Heart right ventricle (tissue), 16 donors: ENCODE measurements around the gene WDFY4. TPM values are rescaled to one million over a fixed set of nuclear protein-coding genes. Genes with fewer than 3 reads are reported as not detected.
A peak's percentile ranks its signal among the peaks of the same experiment; 100 is the strongest.

Experiments used
- ATAC-seq, 8 donors: fragments of 200-7000 bp; cut with Tn5 transposase; one replicate each; pipeline ENCODE4 v1.9.1; 2020; ENCODE audit warnings: mild to moderate bottlenecking in 8 of 8, moderate library complexity in 8 of 8, moderate number of reproducible peaks in 1 of 8
- DNase-seq, 2 donors: peaks; one replicate each; pipeline ENCODE4 v3.0.0-alpha.2; 2020
- H3K27ac ChIP-seq, 10 donors: fragments of 200-600 bp; sonication (generic) in 2 of 10; one replicate each; pipeline versions ENCODE4 v1.5.0 to v1.8.0; 2020 to 2022; ENCODE audit warnings: mild to moderate bottlenecking in 3 of 10
- H3K27me3 ChIP-seq, 7 donors: fragments of 200-600 bp; one replicate each; pipeline ENCODE4 v1.8.0; 2021 to 2022; ENCODE audit warnings: mild to moderate bottlenecking in 2 of 7
- H3K36me3 ChIP-seq, 9 donors: fragments of 200-600 bp; sonication (generic) in 1 of 9; one replicate each; pipeline versions ENCODE4 v1.5.0 to v1.8.0; 2020 to 2022; ENCODE audit warnings: mild to moderate bottlenecking in 2 of 9
- H3K4me1 ChIP-seq, 9 donors: fragments of 200-600 bp; sonication (generic) in 1 of 9; one replicate each; pipeline versions ENCODE4 v1.5.0 to v1.8.0; 2020 to 2022; ENCODE audit warnings: mild to moderate bottlenecking in 4 of 9
- H3K4me3 ChIP-seq, 10 donors: fragments of 200-600 bp; sonication (generic) in 2 of 10; one replicate each; pipeline versions ENCODE4 v1.5.0 to v1.8.0; 2020 to 2022; ENCODE audit warnings: mild to moderate bottlenecking in 7 of 10, moderate library complexity in 2 of 10
- H3K9me3 ChIP-seq, 11 donors: fragments of 200-600 bp in 10 of 11; sonication (generic) in 2 of 11; one replicate each; pipeline versions ENCODE4 v1.5.0 to v1.8.0; 2013 to 2022; ENCODE audit warnings: mild to moderate bottlenecking in 2 of 11, control low read depth in 1 of 11, moderate library complexity in 1 of 11
- WGBS, 2 donors: extraction: QIAGEN DNeasy Blood & Tissue Kit; methylation state at CpG; one replicate each; pipeline ENCODE4 v1.1.7; 2013; ENCODE audit warnings: inconsistent platforms in 1 of 2; 5-methylcytosine and 5-hydroxymethylcytosine counted together
- intact Hi-C, 10 donors: fragments of 100-400 bp; cut with DNase I; formaldehyde crosslinking; loops; one replicate each; pipeline versions ENCODE4 v1.11.1 to v1.14.2; 2022
- polyA plus RNA-seq, 2 donors: library from polyadenylated mRNA; stranded (reverse); fragments of 200-250 nt; gene quantifications; one replicate each; pipeline ENCODE4 v1.2.3, GENCODE V29; 2013
- total RNA-seq, 10 donors: library from RNA; stranded (reverse); fragmentation: NEBNext Ultra II Directional in 3 of 10; extraction: Animal tissue kit (Norgen Biotek cat#: 25700) in 3 of 10; gene quantifications; one replicate each; pipeline versions ENCODE4 v1.2.1 to v1.2.4, GENCODE V29; 2021 to 2023
- TF ChIP-seq, protein P1 (sequence below), 9 donors: fragments of 200-600 bp; sonication (generic) in 2 of 9; IDR thresholded peaks; one replicate each; pipeline versions ENCODE4 v1.5.0 to v1.8.0; 2021 to 2022; ENCODE audit warnings: antibody characterized with exemption in 9 of 9, mild to moderate bottlenecking in 5 of 9, moderate library complexity in 1 of 9
- donor health status: Arrhythmogenic right ventricular cardiomyopathy.
- donor health status: ischemic (EF 13 %, LVEDD 7.1; RV severe dilation, severe dysfunction).
- donor health status: healthy with polysubstance abuse.
- donor health status: DM: no; HTN: yes; CAD: no.
- donor health status: DM: no; HTN: no; CAD: no.
- donor health status: ischemic (EF 25% LVEDD 6.9; RV normal size, moderate dysfunction).
- donor health status: ischemic (EF 25% LVEDD 5.7; RV mildly dilated, moderate dysfunction).
- donor health status: healthy.
- donor health status: DM: yes; HTN: yes; CAD: no.
- donor health status: Ischemic cardiomyopathy.
- donor health status: ischemic (EF 35%, LVEDD 5.7; RV mildly dilated, moderate dysfunction).
- donor health status: nonischemic (EF 11% LVEDD 7.7; RV severe dilation, severe dysfunction).
- donor health status: DM: yes; HTN: yes; CAD: no.
- donor health status: PGD.
- donor health status: ischemic (EF 29% LVEDD 5.4; RV normal size, mild dysfunction).
- donor health status: nonischemic (EF 23%, LVEDD 6.1; RV moderate dilation, normal function).

WDFY4 gene
- total and polyA plus RNA-seq, 12 donors = 0.59 to 7.4 (median 0.92) TPM

DNA sequence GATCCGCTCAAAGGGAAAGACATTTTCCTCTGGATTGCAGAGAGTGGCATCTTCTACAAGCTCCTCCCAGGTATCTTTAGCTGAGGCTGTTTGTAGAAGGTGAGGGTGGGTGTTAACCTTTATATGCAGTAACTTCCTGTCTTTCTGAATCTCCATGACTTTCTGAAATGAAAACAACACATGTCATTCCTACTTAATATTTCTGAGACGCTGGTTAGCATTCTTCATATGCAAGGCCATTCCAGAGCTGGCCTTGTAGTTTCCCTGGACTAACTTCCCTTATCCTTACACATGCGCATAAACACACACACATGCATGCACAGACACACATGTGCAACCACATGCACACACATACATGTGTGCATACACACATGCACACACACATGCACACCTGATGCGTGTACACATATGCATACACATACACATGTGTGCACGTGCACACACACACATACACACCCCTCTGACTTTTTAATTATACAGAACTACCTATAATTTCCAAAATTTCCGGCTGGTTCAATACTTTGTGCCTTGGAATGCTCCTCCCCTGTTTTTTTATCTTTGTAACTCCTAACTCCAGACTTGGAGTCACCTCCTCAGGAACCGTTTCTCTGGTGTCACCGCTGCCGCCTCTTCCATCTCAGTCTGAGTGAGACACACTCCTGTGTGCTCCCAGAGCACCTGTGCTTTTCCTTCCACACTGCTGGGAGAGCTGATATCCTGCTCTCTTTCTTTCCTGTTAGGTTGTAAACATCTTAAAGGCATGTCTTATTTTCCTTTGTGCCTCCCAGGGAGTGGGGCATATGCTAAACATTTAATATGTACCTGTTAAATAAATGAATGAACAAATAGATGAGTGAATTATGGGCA is 199.7 kb downstream of the WDFY4 start:
- no peaks in the 10 kb centered on the region for H3K4me1 ChIP-seq
- no peak overlapping the region for H3K4me3 ChIP-seq
- ATAC-seq (no peak), DNase-seq (no peak)
- H3K9me3 ChIP-seq = no peaks in the 10 kb centered on the region
- peaks cover 0 to 3% (median 0%) of the 10 kb centered on the region in 7 donors for H3K27me3 ChIP-seq
- H3K36me3 ChIP-seq = peaks cover 0 to 2% (median 0%) of the 10 kb centered on the region in 9 donors
- H3K27ac ChIP-seq = no peak overlapping the region
- intact Hi-C loops = no loop called here
- WGBS, 2 donors = 85 to 88% methylated on average over 9 of the region's 9 CpGs
- TF ChIP-seq, protein P1, sequence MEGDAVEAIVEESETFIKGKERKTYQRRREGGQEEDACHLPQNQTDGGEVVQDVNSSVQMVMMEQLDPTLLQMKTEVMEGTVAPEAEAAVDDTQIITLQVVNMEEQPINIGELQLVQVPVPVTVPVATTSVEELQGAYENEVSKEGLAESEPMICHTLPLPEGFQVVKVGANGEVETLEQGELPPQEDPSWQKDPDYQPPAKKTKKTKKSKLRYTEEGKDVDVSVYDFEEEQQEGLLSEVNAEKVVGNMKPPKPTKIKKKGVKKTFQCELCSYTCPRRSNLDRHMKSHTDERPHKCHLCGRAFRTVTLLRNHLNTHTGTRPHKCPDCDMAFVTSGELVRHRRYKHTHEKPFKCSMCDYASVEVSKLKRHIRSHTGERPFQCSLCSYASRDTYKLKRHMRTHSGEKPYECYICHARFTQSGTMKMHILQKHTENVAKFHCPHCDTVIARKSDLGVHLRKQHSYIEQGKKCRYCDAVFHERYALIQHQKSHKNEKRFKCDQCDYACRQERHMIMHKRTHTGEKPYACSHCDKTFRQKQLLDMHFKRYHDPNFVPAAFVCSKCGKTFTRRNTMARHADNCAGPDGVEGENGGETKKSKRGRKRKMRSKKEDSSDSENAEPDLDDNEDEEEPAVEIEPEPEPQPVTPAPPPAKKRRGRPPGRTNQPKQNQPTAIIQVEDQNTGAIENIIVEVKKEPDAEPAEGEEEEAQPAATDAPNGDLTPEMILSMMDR (IDR thresholded peaks at IDR 0.05) = no peak

GRCh38 chr10:48885376-48885775 is 200.7 kb downstream of the WDFY4 start:
- Histone ChIP-seq H3K27ac (no peak overlapping the region), H3K4me1 (no peaks in the 10 kb centered on the region), H3K4me3 (no peak overlapping the region), H3K9me3 (no peaks in the 10 kb centered on the region), H3K27me3 (peaks cover 0 to 2% (median 0%) of the 10 kb centered on the region in 7 donors), H3K36me3 (peaks cover 0 to 1% (median 0%) of the 10 kb centered on the region in 9 donors)
- ATAC-seq (no peak), DNase-seq (no peak)
- WGBS, 2 donors = 55 to 68% methylated on average over 2 of the region's 2 CpGs
- intact Hi-C loops = no loop called here
- TF ChIP-seq, protein P1 (IDR thresholded peaks at IDR 0.05) = peak in 7 of 9 donors; percentile 19 to 57 (median 48)

GRCh38 chr10:48887982-48888381 is 203.3 kb downstream of the WDFY4 start:
- Histone ChIP-seq H3K4me1 (no peaks in the 10 kb centered on the region), H3K4me3 (no peak overlapping the region), H3K9me3 (no peaks in the 10 kb centered on the region), H3K36me3 (peaks cover 0 to 18% (median 0%) of the 10 kb centered on the region in 9 donors), H3K27me3 (no peaks in the 10 kb centered on the region), H3K27ac (no peak overlapping the region)
- ATAC-seq = no peak
- WGBS, 2 donors = 84 to 85% methylated on average over 1 of the region's 1 CpG
- intact Hi-C loops = no loop called here
- DNase-seq = no peak
- TF ChIP-seq, protein P1 (IDR thresholded peaks at IDR 0.05) = no peak

DNA sequence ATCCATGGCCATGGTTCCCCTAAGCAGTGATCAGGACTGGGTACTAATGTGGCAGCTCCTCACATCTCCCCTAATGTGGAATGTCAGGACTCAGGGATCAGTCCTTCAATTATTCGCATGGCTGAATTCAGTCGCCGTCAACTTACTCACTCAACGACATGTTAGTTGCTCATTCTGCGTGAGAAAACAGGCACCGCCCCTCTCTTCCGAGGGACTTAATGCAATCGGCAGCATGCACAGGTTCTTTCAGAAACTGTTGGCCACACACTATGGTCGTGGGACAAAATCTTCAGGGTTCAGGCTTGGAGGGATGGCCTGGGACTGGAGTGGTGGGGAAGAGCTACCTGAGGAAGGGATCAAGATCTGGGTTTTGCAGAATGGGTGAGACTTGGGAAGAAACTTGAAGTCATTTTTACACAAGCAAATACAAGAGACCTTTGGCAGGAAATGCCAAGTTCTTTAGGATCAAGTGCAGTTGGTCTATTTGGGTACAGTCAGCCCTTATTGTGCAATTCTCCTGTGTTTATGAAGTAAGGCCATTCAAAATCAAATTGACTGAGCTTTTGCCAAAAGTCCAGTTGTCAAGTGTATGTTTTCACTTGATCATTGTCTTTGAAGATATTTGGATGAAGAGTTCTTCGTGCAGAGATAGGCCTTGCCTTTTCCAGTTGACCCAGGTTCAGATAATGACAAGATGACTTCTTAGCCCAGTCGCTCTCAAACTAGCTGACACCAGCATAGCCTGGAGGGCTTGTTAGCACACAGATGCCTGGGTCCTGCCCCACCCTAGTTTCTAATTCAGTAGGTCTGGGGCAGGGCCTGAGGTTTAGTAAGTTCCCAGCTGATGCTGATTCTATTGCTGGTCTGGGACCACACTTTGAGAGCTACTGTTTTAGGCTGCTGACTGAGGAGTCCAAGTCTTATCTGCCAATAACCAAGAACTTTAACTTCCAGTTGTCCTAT is 206.5 kb downstream of the WDFY4 start:
- H3K36me3 ChIP-seq = peaks cover 0 to 22% (median 0%) of the 10 kb centered on the region in 9 donors
- DNase-seq = no peak
- H3K4me3 ChIP-seq = no peak overlapping the region
- H3K27ac ChIP-seq = no peak overlapping the region
- intact Hi-C loops = no loop called here
- TF ChIP-seq, protein P1 (IDR thresholded peaks at IDR 0.05) = no peak
- WGBS, 2 donors = 90 to 97% methylated on average over 11 of the region's 11 CpGs
- no peaks in the 10 kb centered on the region for H3K27me3 ChIP-seq
- H3K9me3 ChIP-seq = no peaks in the 10 kb centered on the region
- ATAC-seq = no peak
- H3K4me1 ChIP-seq = peaks cover 0 to 10% (median 0%) of the 10 kb centered on the region in 9 donors
